Thyroid gland (tissue), 4 donors: ENCODE data around the gene DOK4.

Source experiments
- CTCF ChIP-seq, 6 experiments: fragments of 200-600 bp in 3 of 6; fragments of 450-650 bp in 3 of 6; sonication (generic) in 3 of 6; IDR thresholded peaks; one replicate each; pipeline ENCODE4 v1.5.1; 2016 to 2019; ENCODE audit warnings: antibody characterized with exemption in 6 of 6, mild to moderate bottlenecking in 2 of 6, inconsistent platforms in 1 of 6, moderate library complexity in 1 of 6
- POLR2A ChIP-seq, 2 donors: fragments of 450-650 bp; IDR thresholded peaks; one replicate each; pipeline ENCODE4 v1.6.1; 2017; ENCODE audit warnings: antibody characterized with exemption in 2 of 2, mild to moderate bottlenecking in 2 of 2, moderate library complexity in 1 of 2

- TF ChIP-seq CTCF (IDR thresholded peaks at IDR 0.05) (no peak), POLR2A (IDR thresholded peaks at IDR 0.05) (no peak)
Measured at GRCh38 chr16:57472665-57473060, 13.6 kb downstream of the DOK4 start.
